Body of pancreas (tissue), 4 donors: ENCODE results near the gene CDK11B. TPM values are rescaled to one million over a fixed set of nuclear protein-coding genes. Genes with fewer than 3 reads are reported as not detected.

Experiments
- ATAC-seq: fragments of 150-250 bp; one replicate; pipeline ENCODE4 v1.9.1; 2016
- DNase-seq, 4 donors: peaks; one replicate each; pipeline ENCODE4 v3.0.0-alpha.2; 2019
- H3K27ac ChIP-seq, 4 donors: fragments of 200-600 bp; sonication (generic); 1 replicate in 3 of 4; 2 replicates in 1 of 4; pipeline versions ENCODE4 v1.5.1 to v1.6.1; 2016 to 2019; ENCODE audit warnings: mild to moderate bottlenecking in 1 of 4, mixed read lengths in 1 of 4, moderate library complexity in 1 of 4
- H3K27me3 ChIP-seq, 2 donors: fragments of 200-600 bp; sonication (generic); one replicate each; pipeline ENCODE4 v1.6.0; 2016; ENCODE audit warnings: mild to moderate bottlenecking in 1 of 2
- H3K36me3 ChIP-seq, 2 donors: fragments of 200-600 bp; sonication (generic); replicated peaks in 1 of 2; 2 replicates each; pipeline ENCODE4 v1.5.1; 2016; ENCODE audit warnings: low read depth in 2 of 2; ENCODE audit not compliant: insufficient read depth in 1 of 2
- H3K4me1 ChIP-seq: fragments of 200-600 bp; sonication (generic); one replicate; pipeline ENCODE4 v1.6.0; 2016
- H3K4me3 ChIP-seq, 2 donors: fragments of 200-600 bp; sonication (generic); 1 replicate in 1 of 2; 2 replicates in 1 of 2; pipeline ENCODE4 v1.5.1; 2016 to 2019
- H3K9me3 ChIP-seq, 3 donors: fragments of 200-600 bp; sonication (generic); 1 replicate in 2 of 3; 2 replicates in 1 of 3; pipeline ENCODE4 v1.5.1; 2016
- CTCF ChIP-seq, 7 experiments: fragments of 450-650 bp in 4 of 7; fragments of 200-600 bp in 3 of 7; sonication (generic) in 3 of 7; IDR thresholded peaks; one replicate each; pipeline ENCODE4 v1.5.1; 2016 to 2019; ENCODE audit warnings: antibody characterized with exemption in 7 of 7
- POLR2A ChIP-seq, 3 donors: fragments of 450-650 bp; IDR thresholded peaks; one replicate each; pipeline ENCODE4 v1.6.1; 2016; ENCODE audit warnings: antibody characterized with exemption in 3 of 3, mild to moderate bottlenecking in 2 of 3
- WGBS, 2 donors: methylation state at CpG; one replicate each; pipeline ENCODE4 v1.1.5; 2017; 5-methylcytosine and 5-hydroxymethylcytosine counted together
- intact Hi-C: fragments of 100-400 bp; cut with DNase I; formaldehyde crosslinking; loops from one replicate; pipeline ENCODE4 v1.15.1; 2023
- total RNA-seq, 2 donors: library from RNA; depleted of rRNA; stranded (reverse); fragments of >200 nt; gene quantifications; one replicate each; pipeline ENCODE4 v1.1.0, GENCODE V29; 2016

CDK11B gene
- total RNA-seq, 2 donors from 2014 or later, result 14.5 to 45.5 TPM

- ATAC-seq (no peak), DNase-seq (no peak)
- Histone ChIP-seq H3K36me3 (no peaks in the 10 kb centered on the region), H3K9me3 (no peaks in the 10 kb centered on the region), H3K4me3 (no peak overlapping the region), H3K27ac (no peak overlapping the region), H3K4me1 (no peaks in the 10 kb centered on the region), H3K27me3 (no peaks in the 10 kb centered on the region)
- TF ChIP-seq POLR2A (IDR thresholded peaks at IDR 0.05) (no peak), CTCF (IDR thresholded peaks at IDR 0.05) (no peak)
- 51 to 81% methylated on average over 4 to 12 of the region's 13 CpGs for WGBS, 2 donors
- intact Hi-C loops, result no loop called here
These were observed 52.6 kb downstream of the CDK11B start for GRCh38 chr1:1606232-1606631.

- Histone ChIP-seq H3K36me3 (no peaks in the 10 kb centered on the region), H3K27me3 (no peaks in the 10 kb centered on the region), H3K27ac (no peak overlapping the region), H3K4me3 (no peak overlapping the region), H3K9me3 (no peaks in the 10 kb centered on the region), H3K4me1 (no peaks in the 10 kb centered on the region)
- WGBS, 2 donors, result 75 to 80% methylated on average over 1 to 17 of the region's 17 CpGs
- ATAC-seq, result no peak
- intact Hi-C loops, result no loop called here
- no peak for DNase-seq
- TF ChIP-seq POLR2A (IDR thresholded peaks at IDR 0.05) (no peak), CTCF (IDR thresholded peaks at IDR 0.05) (no peak)
These were observed 53.1 kb downstream of the CDK11B start for GRCh38 chr1:1605724-1606123.

GRCh38 chr1:1605034-1605591, 53.7 kb downstream of the CDK11B start:
- intact Hi-C loops, result no loop called here
- Histone ChIP-seq H3K27ac (no peak overlapping the region), H3K9me3 (no peaks in the 10 kb centered on the region), H3K27me3 (no peaks in the 10 kb centered on the region), H3K36me3 (no peaks in the 10 kb centered on the region), H3K4me3 (no peak overlapping the region), H3K4me1 (peaks cover 4% of the 10 kb centered on the region)
- TF ChIP-seq CTCF (IDR thresholded peaks at IDR 0.05) (no peak), POLR2A (IDR thresholded peaks at IDR 0.05) (no peak)
- ATAC-seq, result no peak
- 81 to 87% methylated on average over 14 of the region's 14 CpGs for WGBS, 2 donors
- DNase-seq, result peak in 1 of 4 donors; percentile 8

GRCh38 chr1:1604374-1605033, 54.3 kb downstream of the CDK11B start:
- intact Hi-C loops, result no loop called here
- no peak overlapping the region for H3K27ac ChIP-seq
- DNase-seq (no peak), ATAC-seq (no peak)
- no peaks in the 10 kb centered on the region for H3K36me3 ChIP-seq
- TF ChIP-seq CTCF (IDR thresholded peaks at IDR 0.05) (no peak), POLR2A (IDR thresholded peaks at IDR 0.05) (no peak)
- peaks cover 4% of the 10 kb centered on the region for H3K4me1 ChIP-seq
- H3K27me3 ChIP-seq, result no peaks in the 10 kb centered on the region
- H3K9me3 ChIP-seq, result no peaks in the 10 kb centered on the region
- H3K4me3 ChIP-seq, result no peak overlapping the region
- WGBS, 2 donors, result 68 to 78% methylated on average over 11 to 15 of the region's 15 CpGs
